Measurements from ENCODE around the gene ADAP1. TPM values are rescaled to one million over a fixed set of nuclear protein-coding genes. Genes with fewer than 3 reads are reported as not detected.

The ADAP1 gene
- total and polyA plus RNA-seq, 2 of the 13 experiments (the other 11 are each of a cell fraction or from before 2014, with no cell fraction given), result 10.5 to 24.6 TPM

DNA sequence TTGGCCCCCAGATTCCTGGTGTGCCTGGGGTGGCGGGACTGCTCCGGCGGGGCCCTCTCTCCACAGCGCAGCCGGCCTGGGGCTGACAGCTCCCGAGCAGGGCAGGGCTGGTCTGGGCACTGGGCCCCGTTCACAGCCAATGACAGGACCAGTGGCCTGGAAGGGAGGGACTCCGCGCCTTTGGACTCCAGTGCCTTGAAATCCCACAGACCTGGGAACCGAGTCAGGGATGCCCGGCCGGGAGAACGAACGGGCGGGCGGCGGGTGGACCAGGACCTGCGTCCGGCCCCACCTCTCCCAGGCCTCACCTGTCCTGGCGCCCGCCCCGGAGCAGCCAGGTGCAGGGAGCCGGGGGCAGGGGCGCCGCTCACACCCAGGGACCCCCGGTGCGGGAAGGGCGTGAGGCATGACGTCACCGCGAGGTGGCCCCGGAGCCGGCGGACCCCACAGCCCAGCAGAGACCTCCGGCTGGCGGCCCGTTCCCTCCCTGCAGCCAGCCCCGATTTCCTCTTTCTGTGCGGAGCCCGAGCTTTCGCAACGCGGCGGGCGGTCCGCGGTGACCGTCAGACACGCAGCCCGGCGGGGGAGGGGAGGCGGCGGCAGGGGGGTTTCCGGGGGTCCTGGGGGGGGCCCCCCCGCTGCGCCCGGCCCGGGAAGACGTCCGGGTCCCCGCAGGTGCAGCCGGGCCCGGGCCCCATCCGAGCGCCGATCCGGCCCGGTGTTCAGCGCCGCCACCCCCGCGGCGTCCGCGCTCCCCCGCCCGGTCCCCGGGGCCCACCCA is 743 bp downstream of the ADAP1 start (continued):
- TF ChIP-seq ZNF615 (CRISPR knock-in tag; IDR thresholded peaks at IDR 0.05; ENCODE audit: borderline replicate concordance) (no peak), MEF2D (CRISPR knock-in tag; IDR thresholded peaks at IDR 0.05) (no peak), U2AF1 (optimal IDR thresholded peaks at IDR 0.05; ENCODE audit: low read depth, low read length) (no peak), SNAPC2 (CRISPR knock-in tag; IDR thresholded peaks at IDR 0.05) (no peak), ZNF33B (CRISPR knock-in tag; IDR thresholded peaks at IDR 0.05) (no peak), KLF13 (CRISPR knock-in tag; IDR thresholded peaks at IDR 0.05) (no peak), PPARG (CRISPR knock-in tag; conservative IDR thresholded peaks at IDR 0.05) (no peak), CBX2 (IDR thresholded peaks at IDR 0.05; ENCODE audit: low read depth, low read length) (no peak), CBX2 (CRISPR knock-in tag; IDR thresholded peaks at IDR 0.05; ENCODE audit: low read depth) (no peak), ZNF354B (CRISPR knock-in tag; IDR thresholded peaks at IDR 0.05) (no peak), GZF1 (CRISPR knock-in tag; IDR thresholded peaks at IDR 0.05) (no peak), CSRNP1 (CRISPR knock-in tag; IDR thresholded peaks at IDR 0.05) (no peak), XRCC5 (optimal IDR thresholded peaks at IDR 0.05; ENCODE audit: low read length) (no peak), MIXL1 (CRISPR knock-in tag; IDR thresholded peaks at IDR 0.05) (no peak), AKNA (CRISPR knock-in tag; IDR thresholded peaks at IDR 0.05; ENCODE audit: borderline replicate concordance) (no peak), ZNF101 (CRISPR knock-in tag; IDR thresholded peaks at IDR 0.05; ENCODE audit: borderline replicate concordance, low read depth) (no peak), PAF1 (CRISPR knock-in tag; IDR thresholded peaks at IDR 0.05) (no peak), U2AF2 (IDR thresholded peaks at IDR 0.05; ENCODE audit: low read depth, low read length) (no peak), ZSCAN5A (CRISPR knock-in tag; IDR thresholded peaks at IDR 0.05; ENCODE audit: borderline replicate concordance) (no peak), AKAP8 (CRISPR knock-in tag; IDR thresholded peaks at IDR 0.05) (peak; percentile 42; the same call in 1 of the 2 replicates), HDAC6 (IDR thresholded peaks at IDR 0.05; ENCODE audit: low read depth, low read length) (no peak), NFKBIZ (CRISPR knock-in tag; IDR thresholded peaks at IDR 0.05) (no peak), CCAR2 (optimal IDR thresholded peaks at IDR 0.05; ENCODE audit: low read depth, low read length) (no peak)
